ENCODE results near the gene FGF11.

Gene FGF11

DNA sequence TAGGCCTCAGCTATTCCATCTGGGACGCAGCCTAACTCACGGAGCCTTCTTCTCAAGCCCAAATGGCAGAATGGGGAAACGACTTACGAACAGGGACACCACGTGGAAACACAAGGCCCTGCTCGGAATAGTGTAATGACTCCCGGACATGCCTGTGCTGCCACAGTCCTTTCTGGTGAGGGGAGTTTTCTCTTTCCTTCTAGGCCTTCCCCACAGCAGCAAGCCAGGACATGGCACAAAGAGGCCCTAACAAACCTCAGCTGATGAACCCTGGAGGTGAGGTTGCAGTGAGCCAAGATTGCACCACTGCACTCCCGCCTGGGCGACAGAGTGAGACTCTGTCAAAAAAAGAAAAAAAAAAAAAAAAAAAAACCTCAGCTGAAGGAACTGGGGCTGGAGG is 24.8 kb downstream of the FGF11 start:
- POLR2A ChIA-PET: interaction anchor here (1.1 to 1.3 kb wide), 2 partner anchors 9 to 20 kb away, joined by 3 read pairs; partner anchors contain the start of gene POLR2A

DNA sequence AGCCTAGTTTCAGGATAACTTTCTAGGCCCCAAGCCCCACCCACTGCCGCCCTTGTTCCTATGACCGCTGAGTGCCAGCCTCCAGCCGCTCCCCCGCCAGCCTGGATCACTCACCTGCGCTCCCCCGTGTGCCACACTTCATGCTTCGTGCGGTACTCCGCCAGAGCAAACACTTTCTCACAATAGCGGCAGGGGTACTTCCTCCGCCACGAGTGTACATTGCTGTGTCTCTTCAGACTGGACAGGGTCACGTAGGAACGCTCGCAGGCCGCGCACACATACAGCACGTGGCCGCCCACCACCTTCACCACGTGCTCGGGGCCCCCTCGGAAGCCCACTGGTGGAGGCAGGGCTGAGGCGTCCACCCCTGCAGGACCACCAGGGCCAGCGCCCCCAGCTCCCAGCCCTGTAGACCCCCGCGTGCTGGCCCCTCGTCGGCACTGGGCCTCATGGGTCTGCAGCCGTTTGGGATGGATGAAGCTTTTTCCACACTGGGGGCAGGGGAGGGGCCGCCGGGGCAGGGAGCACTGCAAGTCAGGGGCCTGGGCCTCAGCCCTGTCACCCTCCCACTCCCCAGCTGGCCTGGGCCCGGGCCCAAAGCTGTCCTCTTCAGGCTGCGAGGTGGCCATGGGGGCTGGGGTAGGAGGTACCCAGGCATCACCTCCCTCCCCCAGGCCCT is 26.4 kb downstream of the FGF11 start:
- CTCF ChIA-PET: no interaction called here
- TF ChIP-seq SP1 (IDR thresholded peaks at IDR 0.05) (no peak), ARNT (IDR thresholded peaks at IDR 0.05) (no peak), FOXM1 (IDR thresholded peaks at IDR 0.05; ENCODE audit: borderline replicate concordance) (no peak), FOXA1 (IDR thresholded peaks at IDR 0.05) (no peak), TARDBP (IDR thresholded peaks at IDR 0.05) (no peak), SUZ12 (IDR thresholded peaks at IDR 0.05) (no peak), FOXK2 (IDR thresholded peaks at IDR 0.05) (no peak), ZNF384 (IDR thresholded peaks at IDR 0.05) (no peak), LEF1 (IDR thresholded peaks at IDR 0.05; ENCODE audit: borderline replicate concordance) (no peak), L3MBTL2 (conservative IDR thresholded peaks at IDR 0.05) (no peak), CTBP1 (IDR thresholded peaks at IDR 0.05; ENCODE audit: borderline replicate concordance) (no peak), ELF4 (IDR thresholded peaks at IDR 0.05) (no peak), NFRKB (IDR thresholded peaks at IDR 0.05) (no peak), HDGF (IDR thresholded peaks at IDR 0.05; ENCODE audit: borderline replicate concordance) (no peak), BHLHE40 (IDR thresholded peaks at IDR 0.05; ENCODE audit: borderline replicate concordance) (no peak)
- TF ChIP-seq, protein P1, sequence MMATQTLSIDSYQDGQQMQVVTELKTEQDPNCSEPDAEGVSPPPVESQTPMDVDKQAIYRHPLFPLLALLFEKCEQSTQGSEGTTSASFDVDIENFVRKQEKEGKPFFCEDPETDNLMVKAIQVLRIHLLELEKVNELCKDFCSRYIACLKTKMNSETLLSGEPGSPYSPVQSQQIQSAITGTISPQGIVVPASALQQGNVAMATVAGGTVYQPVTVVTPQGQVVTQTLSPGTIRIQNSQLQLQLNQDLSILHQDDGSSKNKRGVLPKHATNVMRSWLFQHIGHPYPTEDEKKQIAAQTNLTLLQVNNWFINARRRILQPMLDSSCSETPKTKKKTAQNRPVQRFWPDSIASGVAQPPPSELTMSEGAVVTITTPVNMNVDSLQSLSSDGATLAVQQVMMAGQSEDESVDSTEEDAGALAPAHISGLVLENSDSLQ (IDR thresholded peaks at IDR 0.05): no peak
- DNase-seq (ENCODE audit: extremely low spot score): no peak
- POLR2A ChIA-PET: interaction anchor here (1.1 kb wide), 1 partner anchor 29 kb away, joined by 3 read pairs; no protein-coding TSS in a partner anchor

More for the DNA sequence above, 24.8 kb downstream of the FGF11 start:
- CTCF ChIA-PET: no interaction called here
- no peak for TF ChIP-seq FOXK2 (IDR thresholded peaks at IDR 0.05)
- no peak for TF ChIP-seq LEF1 (IDR thresholded peaks at IDR 0.05; ENCODE audit: borderline replicate concordance)
- TF ChIP-seq SP1 (IDR thresholded peaks at IDR 0.05): no peak
- TF ChIP-seq, protein P1 (IDR thresholded peaks at IDR 0.05): no peak
- TF ChIP-seq BHLHE40 (IDR thresholded peaks at IDR 0.05; ENCODE audit: borderline replicate concordance): no peak
- TF ChIP-seq CTBP1 (IDR thresholded peaks at IDR 0.05; ENCODE audit: borderline replicate concordance): no peak
- TF ChIP-seq TARDBP (IDR thresholded peaks at IDR 0.05): no peak
- TF ChIP-seq L3MBTL2 (conservative IDR thresholded peaks at IDR 0.05): no peak
- TF ChIP-seq ELF4 (IDR thresholded peaks at IDR 0.05): no peak
- TF ChIP-seq FOXA1 (IDR thresholded peaks at IDR 0.05): no peak
- TF ChIP-seq SUZ12 (IDR thresholded peaks at IDR 0.05): no peak
- TF ChIP-seq FOXM1 (IDR thresholded peaks at IDR 0.05; ENCODE audit: borderline replicate concordance): no peak
- TF ChIP-seq HDGF (IDR thresholded peaks at IDR 0.05; ENCODE audit: borderline replicate concordance): no peak
- TF ChIP-seq ZNF384 (IDR thresholded peaks at IDR 0.05): no peak
- no peak for TF ChIP-seq ARNT (IDR thresholded peaks at IDR 0.05)
- no peak for TF ChIP-seq NFRKB (IDR thresholded peaks at IDR 0.05)
- DNase-seq (ENCODE audit: extremely low spot score): no peak

DNA sequence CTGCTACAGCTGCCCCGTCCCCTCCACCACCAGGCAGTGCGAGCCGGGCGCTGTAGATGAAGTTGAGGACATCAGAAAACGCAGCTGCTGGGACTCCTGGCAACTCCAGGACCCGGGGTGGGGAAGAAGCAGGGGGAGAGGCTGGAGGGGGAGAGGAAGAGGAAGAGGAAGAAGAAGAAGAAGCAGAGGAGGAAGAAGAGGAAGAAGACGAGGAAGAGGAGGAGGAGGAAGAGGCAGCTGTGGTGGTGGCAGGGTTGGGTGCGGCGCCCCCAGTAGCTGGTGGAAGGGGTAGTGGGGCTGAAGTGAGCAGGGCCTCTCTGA is 27.0 kb downstream of the FGF11 start:
- no peak for TF ChIP-seq ELF4 (IDR thresholded peaks at IDR 0.05)
- TF ChIP-seq HDGF (IDR thresholded peaks at IDR 0.05; ENCODE audit: borderline replicate concordance): no peak
- TF ChIP-seq FOXM1 (IDR thresholded peaks at IDR 0.05; ENCODE audit: borderline replicate concordance): no peak
- no peak for TF ChIP-seq CTBP1 (IDR thresholded peaks at IDR 0.05; ENCODE audit: borderline replicate concordance)
- no peak for TF ChIP-seq ZNF384 (IDR thresholded peaks at IDR 0.05)
- TF ChIP-seq SP1 (IDR thresholded peaks at IDR 0.05): no peak
- no peak for TF ChIP-seq L3MBTL2 (conservative IDR thresholded peaks at IDR 0.05)
- no peak for TF ChIP-seq LEF1 (IDR thresholded peaks at IDR 0.05; ENCODE audit: borderline replicate concordance)
- TF ChIP-seq BHLHE40 (IDR thresholded peaks at IDR 0.05; ENCODE audit: borderline replicate concordance): no peak
- no peak for TF ChIP-seq NFRKB (IDR thresholded peaks at IDR 0.05)
- TF ChIP-seq TARDBP (IDR thresholded peaks at IDR 0.05): no peak
- no peak for TF ChIP-seq ARNT (IDR thresholded peaks at IDR 0.05)
- TF ChIP-seq, protein P1 (IDR thresholded peaks at IDR 0.05): no peak
- TF ChIP-seq FOXK2 (IDR thresholded peaks at IDR 0.05): no peak
- TF ChIP-seq SUZ12 (IDR thresholded peaks at IDR 0.05): no peak
- no peak for TF ChIP-seq FOXA1 (IDR thresholded peaks at IDR 0.05)
- ChIA-PET POLR2A (interaction anchor here (1.1 to 1.2 kb wide), 2 partner anchors 10 to 29 kb away, joined by 3 to 4 read pairs; no protein-coding TSS in a partner anchor), CTCF (no interaction called here)
- no peak for DNase-seq (ENCODE audit: extremely low spot score)

DNA sequence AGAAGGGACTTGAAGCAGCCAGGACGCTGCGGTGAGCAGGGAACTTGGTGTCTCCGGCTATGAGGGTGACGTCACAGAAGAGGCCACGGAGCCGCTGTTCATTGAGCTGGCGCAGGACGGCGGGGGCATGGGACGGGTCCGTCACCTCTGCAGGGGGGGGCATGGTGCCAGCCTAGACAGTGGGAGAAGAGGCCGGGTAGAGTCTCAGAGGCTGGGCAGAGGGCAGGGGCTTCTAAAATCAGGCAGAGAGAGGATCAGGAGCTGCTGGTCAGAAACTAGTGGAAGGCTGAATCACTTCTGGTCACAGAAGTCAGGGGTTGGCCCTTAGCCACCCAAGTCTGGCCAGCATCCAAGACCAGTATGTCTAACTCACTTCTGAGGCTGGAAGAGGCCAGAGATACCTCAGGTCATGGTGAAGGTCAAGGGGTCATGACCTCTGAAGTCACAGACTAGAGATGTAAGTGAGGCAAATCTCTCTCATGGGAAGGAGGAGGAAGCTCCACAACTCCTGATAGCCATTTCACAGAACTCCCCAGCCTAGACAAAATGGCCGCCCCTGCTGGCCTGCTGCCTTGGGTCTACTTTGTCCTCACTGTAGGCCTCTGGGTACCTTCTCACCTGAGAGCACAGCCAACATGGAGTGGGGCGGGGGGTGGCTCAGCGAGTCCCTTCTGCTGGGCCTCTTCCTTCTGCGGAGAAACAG is 27.5 kb downstream of the FGF11 start:
- ChIA-PET POLR2A (interaction anchor here (0.6 to 1.2 kb wide), 3 partner anchors 9 to 30 kb away, joined by 3 to 4 read pairs (median 3); no protein-coding TSS in a partner anchor), CTCF (no interaction called here)
- DNase-seq (ENCODE audit: extremely low spot score): no peak
- no peak for TF ChIP-seq HDGF (IDR thresholded peaks at IDR 0.05; ENCODE audit: borderline replicate concordance)
- TF ChIP-seq SP1 (IDR thresholded peaks at IDR 0.05): no peak
- no peak for TF ChIP-seq TARDBP (IDR thresholded peaks at IDR 0.05)
- TF ChIP-seq ZNF384 (IDR thresholded peaks at IDR 0.05): no peak
- no peak for TF ChIP-seq FOXM1 (IDR thresholded peaks at IDR 0.05; ENCODE audit: borderline replicate concordance)
- TF ChIP-seq ELF4 (IDR thresholded peaks at IDR 0.05): no peak
- TF ChIP-seq SUZ12 (IDR thresholded peaks at IDR 0.05): no peak
- no peak for TF ChIP-seq L3MBTL2 (conservative IDR thresholded peaks at IDR 0.05)
- TF ChIP-seq FOXK2 (IDR thresholded peaks at IDR 0.05): no peak

DNA sequence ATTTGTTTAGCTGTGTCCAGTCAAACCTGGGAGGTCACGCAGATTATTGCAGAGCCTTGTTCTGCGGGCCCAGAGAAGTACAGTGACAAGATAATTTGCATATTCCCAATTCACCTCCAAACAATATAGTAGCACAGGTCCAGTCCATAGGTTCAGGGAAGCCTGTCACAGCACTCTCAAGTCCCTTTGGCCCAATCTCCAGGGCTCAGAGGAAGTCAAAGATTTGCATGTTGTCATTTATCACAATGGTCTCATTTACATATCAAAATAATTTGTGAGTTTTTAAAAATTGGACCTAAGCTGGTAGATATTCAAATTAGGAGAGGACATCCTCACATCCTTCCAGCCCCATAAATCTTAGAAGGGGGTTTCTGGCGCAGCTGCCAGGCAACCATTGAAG is 28.2 kb downstream of the FGF11 start:
- no peak for DNase-seq (ENCODE audit: extremely low spot score)
- ChIA-PET POLR2A (interaction anchor here (0.6 to 1.2 kb wide), 3 partner anchors 9 to 22 kb away, joined by 3 to 4 read pairs (median 3); no protein-coding TSS in a partner anchor), CTCF (no interaction called here)
- TF ChIP-seq SP1 (IDR thresholded peaks at IDR 0.05) (no peak), LEF1 (IDR thresholded peaks at IDR 0.05; ENCODE audit: borderline replicate concordance) (no peak), ELF4 (IDR thresholded peaks at IDR 0.05) (no peak), L3MBTL2 (conservative IDR thresholded peaks at IDR 0.05) (no peak), FOXK2 (IDR thresholded peaks at IDR 0.05) (no peak), SUZ12 (IDR thresholded peaks at IDR 0.05) (no peak), TARDBP (IDR thresholded peaks at IDR 0.05) (no peak), FOXM1 (IDR thresholded peaks at IDR 0.05; ENCODE audit: borderline replicate concordance) (no peak), FOXA1 (IDR thresholded peaks at IDR 0.05) (no peak), ARNT (IDR thresholded peaks at IDR 0.05) (no peak), NFRKB (IDR thresholded peaks at IDR 0.05) (no peak)

Data from HEK293T (cell line).